Ecto neural progenitor cell (in vitro differentiated cells): ENCODE measurements around the gene HOOK1.
"Not testable (repeated sequence)": the region's sequence is repeated elsewhere in the genome, so short reads cannot be mapped to it uniquely, and the experiment has no call there.

Experiments
- DNase-seq: peaks from one replicate; pipeline ENCODE4 v3.0.0-alpha.2; 2018; ENCODE audit warnings: low spot score

Gene HOOK1

GRCh38 chr1:59885160-59885832 is 70.5 kb downstream of the HOOK1 start:
- DNase-seq, result no peak

GRCh38 chr1:59892841-59893811 is 78.4 kb downstream of the HOOK1 start:
- DNase-seq, result no peak

GRCh38 chr1:59897165-59897564 is 82.4 kb downstream of the HOOK1 start:
- DNase-seq, result no peak

GRCh38 chr1:59898927-59899326 is 84.2 kb downstream of the HOOK1 start:
- no peak for DNase-seq

DNA sequence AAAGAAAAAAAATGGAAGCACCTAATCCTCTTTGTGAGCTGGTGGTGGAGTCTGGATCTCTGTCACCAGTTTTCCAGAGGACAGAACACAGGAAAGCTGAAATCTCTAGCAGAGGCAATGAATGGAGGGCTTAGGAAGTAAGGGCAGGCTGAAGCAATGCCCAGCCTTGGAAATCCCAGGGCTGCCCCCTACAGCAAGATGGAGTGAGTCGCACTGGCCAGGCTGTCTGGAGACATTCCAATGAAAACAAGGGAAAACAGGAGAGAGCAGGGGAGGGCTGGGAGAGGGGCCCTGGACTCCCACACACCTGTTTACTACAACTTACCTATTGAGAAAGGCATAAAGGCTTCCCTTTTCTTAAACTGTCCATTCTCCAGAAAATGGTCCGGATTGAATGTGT is 85.9 kb downstream of the HOOK1 start:
- DNase-seq, result no peak

DNA sequence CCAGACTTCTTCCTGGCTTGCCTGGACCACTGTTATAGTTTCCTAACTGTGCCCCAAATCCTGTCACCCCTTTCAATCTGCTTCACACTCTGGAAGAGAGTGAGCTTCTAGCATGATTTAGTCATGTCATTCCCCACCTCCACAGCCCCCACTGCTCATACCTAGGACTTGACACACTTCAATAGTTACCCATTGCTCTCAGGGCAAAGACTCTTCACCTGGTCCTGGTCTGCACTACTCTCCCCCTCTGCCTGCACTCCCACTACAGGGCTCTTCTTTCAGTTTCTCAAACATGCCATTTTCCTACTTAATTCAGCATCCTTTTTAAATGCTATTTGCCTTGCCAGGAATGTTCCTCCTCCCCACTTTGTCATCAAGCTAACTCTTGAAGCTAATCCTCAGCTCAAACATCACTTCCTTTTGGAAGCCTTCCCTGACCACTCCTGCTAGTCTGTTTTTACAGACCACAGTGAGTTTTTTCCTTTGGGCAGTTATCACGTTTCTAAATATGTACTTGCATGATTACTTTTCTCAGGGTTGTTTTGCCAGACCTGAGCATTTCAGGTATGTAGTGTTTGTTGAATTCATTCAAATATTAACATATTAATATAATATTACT is 87.1 kb downstream of the HOOK1 start:
- DNase-seq, result no peak

DNA sequence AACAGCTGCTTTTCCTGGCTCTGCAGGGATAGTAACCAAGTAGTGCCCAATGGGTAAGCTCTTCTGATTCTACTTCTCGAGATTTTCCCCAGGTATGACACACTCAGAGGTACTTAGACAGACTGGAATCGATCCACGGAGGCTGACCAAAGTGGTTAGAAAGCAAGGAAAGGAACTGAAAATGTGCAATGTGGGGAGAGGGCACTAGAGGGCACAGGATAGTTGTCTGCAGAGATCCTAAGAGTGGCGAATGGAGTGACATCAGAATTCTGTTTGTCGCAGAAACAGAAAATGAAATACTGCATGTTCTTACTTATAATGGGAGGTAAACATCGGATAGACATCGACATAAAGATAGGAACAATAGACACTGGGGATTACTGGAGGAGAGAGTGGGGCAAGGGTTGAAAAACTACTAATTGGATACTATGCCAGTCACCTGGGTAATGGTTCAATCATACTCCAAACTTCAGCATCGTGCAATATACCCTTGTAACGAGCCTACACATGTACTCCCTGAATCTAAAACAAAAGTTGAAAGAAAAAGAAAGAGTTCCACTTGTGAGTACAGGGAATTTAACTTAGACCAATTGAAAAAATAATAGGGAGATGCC is 88.5 kb downstream of the HOOK1 start:
- no peak for DNase-seq

DNA sequence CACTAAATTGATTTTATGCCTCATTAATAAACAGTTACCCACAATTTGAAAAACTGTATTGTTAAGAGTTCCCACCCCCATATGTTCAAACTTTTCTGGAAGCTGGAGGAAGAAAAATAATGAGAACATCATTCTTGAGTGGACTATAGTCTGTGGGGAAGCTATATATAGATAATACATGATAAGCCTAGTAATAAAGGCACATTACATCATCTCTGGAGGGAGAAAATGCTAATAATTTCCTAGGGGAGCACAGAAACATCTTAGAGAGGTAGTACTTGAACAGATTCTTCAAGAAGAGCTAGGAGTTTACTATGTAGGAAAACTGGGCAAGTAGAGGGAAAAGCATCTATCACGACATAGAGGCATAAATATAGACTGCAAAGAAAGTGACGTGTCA is 92.2 kb downstream of the HOOK1 start:
- DNase-seq, result no peak

GRCh38 chr1:59908084-59908483 is 93.3 kb downstream of the HOOK1 start:
- no peak for DNase-seq

DNA sequence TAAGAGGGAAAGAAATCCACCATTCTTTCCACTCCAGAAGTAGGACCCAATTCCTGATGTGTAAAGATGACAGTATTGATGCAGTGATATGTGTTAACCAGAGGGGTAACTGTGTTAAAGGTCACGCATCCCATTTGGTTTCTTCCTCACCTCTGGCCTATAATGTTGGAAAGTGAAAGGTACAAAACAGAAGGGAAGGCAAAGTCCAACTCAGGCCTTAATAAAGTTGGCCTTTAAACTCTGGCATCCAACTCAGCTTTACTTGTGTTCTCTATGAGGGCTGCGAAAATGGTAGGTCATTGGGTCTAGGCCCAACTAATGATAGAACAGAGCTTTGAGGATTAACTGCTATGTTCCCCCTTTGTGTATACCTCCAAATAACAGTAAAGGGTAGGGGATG is 93.9 kb downstream of the HOOK1 start:
- no peak for DNase-seq

DNA sequence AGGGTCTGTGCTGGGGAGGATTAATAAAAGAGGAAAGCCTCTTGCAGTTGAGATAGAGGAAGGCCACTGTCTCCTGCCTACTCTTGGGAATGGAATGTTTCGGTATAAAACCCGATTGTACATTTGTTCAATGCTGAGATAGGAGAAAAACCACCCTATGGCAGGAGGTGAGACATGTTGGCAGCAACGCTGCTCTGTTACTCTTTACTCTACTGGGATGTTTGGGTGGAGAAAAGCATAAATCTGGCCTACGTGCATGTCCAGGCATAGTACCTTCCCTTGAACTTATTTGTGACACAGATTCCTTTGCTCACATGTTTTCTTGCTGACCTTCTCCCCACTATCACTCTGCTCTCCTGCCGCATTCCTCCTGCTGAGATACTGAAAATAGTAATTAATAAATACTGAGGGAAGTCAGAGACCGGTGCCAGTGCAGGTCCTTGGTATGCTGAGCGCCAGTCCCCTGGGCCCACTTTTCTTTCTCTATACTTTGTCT is 100.1 kb downstream of the HOOK1 start:
- not testable (repeated sequence) for DNase-seq

GRCh38 chr1:59915516-59915915 is 100.8 kb downstream of the HOOK1 start:
- DNase-seq, result no peak

GRCh38 chr1:59917026-59917784 is 102.5 kb downstream of the HOOK1 start:
- DNase-seq, result no peak

- no peak for DNase-seq
Measured at GRCh38 chr1:59917785-59918180, 103.0 kb downstream of the HOOK1 start.

DNA sequence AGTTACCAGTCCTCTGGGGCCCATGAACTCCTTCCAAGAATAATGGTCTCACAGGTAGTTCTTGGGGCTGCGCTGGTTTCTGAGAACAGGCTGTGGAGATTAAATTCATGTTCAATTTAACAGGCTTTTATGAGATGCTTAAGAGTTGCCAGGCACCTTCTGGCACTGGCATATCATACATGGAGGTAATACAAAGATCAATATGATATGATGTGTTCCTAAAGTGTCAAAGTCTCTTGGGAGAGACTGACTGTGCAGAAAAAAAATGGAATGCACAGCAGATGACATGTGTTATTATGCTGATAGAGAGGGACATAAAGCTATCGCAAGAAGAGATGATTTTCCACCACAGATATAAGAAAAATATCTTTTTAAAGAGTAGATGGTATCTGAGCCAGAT is 105.0 kb downstream of the HOOK1 start:
- no peak for DNase-seq

DNA sequence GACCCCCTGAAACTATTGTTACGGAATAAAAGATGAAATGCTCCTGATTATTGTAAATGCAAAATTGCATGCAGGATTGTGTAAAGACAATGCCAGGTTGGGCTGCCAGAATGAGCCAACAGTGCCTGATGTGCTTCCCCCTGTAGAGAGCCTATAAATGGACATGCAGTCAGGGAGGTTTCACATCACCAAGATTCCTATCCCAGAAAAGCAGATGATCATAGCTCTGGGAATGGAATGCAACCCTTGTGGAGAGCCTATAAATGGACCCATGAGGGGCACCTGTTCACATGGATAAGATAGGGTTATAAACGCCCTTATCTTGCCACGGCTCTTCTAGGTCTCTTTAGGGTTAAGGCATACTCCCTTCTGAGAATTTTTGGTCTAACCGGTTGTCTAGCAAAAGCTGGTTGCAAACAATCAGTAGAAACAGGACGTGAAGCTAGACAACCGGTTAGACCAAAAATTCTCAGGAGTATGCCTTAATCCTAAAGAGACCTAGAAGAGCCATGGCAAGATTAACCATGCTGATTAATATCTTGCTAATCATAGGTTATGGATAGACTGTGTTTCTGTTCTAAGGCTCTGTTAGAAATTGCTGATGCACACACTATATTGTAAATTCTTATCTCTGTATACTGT is 106.6 kb downstream of the HOOK1 start:
- not testable (repeated sequence) for DNase-seq

DNA sequence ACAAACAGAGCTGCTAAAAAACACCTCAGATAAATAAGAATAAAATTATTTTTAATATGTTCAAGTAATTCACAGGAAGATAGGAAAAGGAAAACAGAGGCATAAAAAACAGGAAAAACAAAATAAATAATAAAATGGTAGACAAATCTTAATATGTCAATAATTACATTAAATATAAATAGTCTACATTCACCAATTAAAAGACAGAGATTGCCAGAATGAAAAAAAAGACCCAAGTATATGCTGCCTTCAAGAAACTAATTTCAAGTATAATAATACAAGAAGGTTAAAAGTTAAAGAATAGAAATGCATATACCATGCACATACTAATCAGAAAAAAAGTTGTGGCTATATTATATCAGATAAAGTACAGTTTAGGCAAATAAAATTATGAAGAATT is 109.9 kb downstream of the HOOK1 start:
- DNase-seq, result no peak
